DMS 273 treated with DMSO at 0.1 percent for 48 hours (cell line): ENCODE measurements around the gene APEH.

Experiments
- DNase-seq: peaks from one replicate; lab custom pipeline; 2025; lab: John Stamatoyannopoulos, UW

Gene APEH

DNA sequence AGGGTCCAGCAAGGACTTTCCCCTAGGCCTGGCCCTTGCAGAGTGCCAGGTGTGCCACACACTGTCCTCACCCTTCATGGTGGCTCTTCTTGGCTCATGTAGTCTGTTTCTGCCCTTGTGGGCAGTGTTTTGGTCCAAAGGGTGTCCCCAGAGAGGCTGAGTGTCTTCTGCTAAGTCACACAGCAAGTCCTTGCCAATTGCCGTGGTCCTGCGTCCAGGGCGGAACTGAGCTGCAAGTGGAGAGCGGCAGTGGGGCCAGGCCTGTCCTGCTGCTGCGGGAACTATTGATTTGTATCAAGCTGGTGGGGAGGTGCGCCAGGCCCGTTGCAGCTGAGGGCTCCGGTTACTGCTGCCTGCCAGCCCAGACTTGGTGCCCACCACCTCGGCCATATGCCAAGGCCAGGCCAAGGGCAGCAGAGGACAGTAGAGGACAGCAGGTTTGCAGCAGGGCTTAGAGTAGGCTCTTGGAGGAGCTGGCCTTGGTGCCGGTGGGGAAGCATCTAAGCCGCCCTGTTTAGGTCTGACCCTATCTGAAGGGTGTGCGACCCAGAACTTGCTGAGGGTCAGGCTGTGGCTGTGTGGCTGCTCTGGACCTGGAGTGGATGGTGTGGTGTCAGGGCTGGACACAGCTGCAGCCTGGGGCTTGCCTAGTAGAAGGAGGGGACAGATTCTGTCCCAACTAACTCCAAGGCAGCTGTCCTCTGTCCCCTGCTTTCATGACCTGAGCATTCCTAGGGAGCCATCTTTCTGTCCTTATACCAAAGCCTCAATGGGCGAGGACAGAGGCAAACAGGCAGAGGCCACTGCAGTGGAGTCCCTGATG, 40.8 kb downstream of the APEH start:
- no peak for DNase-seq

DNA sequence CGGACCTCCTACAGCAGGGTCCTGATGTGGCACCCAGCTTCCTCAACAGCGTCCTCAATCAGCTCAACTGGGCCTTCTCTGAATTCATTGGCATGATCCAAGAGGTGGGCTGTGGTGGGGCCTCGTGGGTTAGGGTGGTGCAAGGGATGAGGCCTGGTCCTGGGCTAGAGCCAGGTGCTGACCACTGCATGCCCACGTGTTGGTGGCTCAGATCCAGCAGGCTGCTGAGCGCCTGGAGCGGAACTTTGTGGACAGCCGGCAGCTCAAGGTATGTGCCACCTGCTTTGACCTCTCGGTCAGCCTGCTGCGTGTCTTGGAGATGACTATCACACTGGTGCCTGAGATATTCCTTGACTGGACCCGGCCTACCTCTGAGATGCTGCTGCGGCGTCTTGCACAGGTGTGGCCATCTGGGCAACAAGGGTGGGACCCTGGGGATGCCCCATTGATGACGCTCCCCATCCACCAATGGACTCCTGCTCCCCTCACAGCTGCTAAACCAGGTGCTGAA, 41.5 kb downstream of the APEH start:
- no peak for DNase-seq

GRCh38 chr3:49716169-49716568, 42.0 kb downstream of the APEH start:
- no peak for DNase-seq

DNA sequence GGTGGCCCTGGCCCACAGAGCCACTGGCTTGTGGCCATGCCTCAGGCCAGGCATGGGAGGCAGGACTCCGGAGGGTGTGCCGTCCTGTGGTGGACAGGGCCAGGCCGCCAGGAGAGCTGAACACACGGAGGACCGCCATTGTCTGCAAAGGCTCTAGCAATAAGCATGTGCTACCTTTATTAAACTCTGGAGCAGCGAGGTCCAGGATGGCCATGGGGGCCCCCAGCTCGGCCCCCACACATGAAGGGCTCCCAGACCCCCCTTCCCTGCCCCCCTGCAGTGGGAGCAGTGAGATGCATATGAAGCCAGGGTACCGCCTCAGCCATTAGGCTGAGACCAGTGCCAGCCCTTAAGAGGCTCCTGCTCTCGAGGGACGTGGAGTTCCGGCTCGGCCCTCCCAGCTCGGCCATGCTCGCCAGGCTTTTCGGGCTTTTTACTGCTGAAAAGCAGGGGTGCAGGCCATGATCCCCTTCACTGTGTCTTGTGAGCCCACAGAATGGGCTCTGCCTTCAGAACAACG, 42.6 kb downstream of the APEH start:
- no peak for DNase-seq

- no peak for DNase-seq
Observed at GRCh38 chr3:49717211-49717958, 43.2 kb downstream of the APEH start.

DNA sequence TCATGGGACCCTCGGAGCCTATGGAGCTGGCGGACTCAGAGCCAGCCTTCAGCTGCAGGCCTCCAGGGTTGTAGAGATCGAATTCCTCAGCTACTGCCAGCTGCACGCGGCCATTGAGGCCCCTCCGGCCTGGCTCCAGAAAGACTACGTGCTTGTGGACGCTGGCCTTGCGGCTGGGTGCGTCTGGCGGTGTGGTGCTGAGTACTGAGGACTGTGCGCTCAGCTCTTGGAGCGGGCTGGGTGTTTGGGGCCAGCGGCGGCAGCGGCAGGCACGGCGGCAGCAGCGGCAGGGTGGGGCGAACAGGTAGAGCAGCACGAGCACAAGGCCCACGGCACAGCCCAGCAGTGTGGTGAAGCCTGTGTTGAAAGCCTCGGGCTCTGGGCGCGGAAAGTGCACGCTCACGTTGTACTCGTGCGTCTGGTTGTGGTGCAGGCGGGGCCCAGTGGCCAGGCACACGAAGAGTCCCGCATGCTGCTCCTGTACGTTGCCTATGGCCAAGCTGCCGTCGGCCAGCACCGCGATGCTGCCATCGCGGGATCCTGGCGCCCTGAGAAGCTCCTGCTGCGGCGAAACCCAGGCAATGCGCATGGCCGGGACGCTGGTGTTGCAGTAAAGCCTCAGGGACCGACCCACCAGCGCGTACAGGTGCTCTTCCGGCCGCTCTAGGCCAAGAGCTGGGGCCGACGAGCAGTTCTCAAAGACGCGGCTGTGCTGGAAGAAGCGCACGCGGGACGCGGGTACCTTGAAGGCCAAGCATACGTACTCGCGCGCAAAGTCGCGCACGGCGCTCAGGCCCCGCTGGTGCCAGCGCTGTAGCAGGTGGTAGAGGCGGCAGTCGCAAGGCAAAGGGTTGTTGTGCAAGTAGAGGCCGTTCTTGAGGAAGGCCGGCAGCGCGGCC, 44.1 kb downstream of the APEH start:
- no peak for DNase-seq

DNA sequence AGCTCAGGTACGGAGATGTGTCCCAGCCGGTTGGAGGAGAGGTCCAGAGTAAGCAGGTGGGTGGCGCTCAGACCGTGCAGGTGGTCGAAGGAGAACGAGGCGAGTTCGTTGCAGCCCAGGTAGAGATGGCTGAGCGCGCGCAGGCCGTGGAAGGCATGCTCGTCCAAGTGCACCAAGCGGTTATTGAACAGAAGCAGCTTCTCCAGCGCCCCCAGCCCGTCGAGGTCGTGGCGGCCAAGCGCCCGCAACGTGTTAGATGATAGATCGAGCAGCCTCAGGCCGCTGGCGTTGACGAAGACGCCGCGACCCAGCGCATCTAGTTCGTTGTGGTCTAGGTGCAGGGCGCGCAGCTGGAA, 44.7 kb downstream of the APEH start:
- no peak for DNase-seq

- peak; percentile 77 for DNase-seq
Observed at GRCh38 chr3:49719214-49719884, 45.2 kb downstream of the APEH start, which contains the start of gene AMIGO3. TSS of gene AMIGO3 (minus strand) at chr3:49719684. CDS start at chr3:49719465, 219 bp downstream.

- DNase-seq: no peak
Observed at GRCh38 chr3:49720855-49721595, 46.9 kb downstream of the APEH start.

GRCh38 chr3:49721596-49721895, 47.4 kb downstream of the APEH start:
- DNase-seq: no peak

DNA sequence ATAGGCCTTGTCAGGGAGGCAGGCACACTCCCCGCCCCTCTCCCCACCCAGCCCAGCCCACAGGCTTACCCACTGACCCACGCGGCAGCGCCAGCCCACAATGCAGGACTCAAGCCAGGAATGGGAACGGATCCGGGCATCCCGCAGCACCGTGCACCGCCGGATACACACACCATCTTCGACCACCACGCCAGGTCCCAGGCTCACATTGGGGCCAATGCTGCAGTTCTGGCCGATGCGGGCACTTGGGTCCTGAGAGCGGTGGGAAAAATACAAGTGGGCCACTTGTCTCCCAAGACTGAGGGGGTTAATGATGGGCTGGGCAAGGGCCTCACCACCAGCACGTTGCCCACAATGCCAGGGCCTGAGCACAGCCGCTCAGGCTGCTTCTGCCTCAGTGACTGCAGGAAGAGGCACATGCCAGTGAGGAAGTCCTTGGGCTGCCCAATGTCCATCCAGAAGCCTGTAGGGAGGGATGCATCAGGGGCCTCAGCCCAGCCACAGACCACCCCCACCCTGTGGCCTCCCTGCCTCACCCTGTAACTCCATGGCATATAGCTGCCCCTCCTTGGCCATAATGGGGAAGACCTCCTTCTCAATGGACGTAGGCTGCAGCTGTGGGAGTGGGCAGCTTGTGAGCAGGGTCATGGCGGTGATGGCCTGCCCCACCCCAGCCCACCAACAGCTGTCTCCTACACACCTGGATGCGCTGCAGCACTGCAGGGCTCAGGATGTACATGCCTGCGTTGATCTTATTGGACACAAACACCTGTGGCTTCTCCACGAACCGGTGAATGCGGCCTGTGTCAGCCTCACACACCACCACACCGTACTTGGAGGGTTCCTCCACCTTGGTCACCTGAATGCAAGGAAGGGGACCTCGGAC, 48.0 kb downstream of the APEH start:
- DNase-seq: no peak

DNA sequence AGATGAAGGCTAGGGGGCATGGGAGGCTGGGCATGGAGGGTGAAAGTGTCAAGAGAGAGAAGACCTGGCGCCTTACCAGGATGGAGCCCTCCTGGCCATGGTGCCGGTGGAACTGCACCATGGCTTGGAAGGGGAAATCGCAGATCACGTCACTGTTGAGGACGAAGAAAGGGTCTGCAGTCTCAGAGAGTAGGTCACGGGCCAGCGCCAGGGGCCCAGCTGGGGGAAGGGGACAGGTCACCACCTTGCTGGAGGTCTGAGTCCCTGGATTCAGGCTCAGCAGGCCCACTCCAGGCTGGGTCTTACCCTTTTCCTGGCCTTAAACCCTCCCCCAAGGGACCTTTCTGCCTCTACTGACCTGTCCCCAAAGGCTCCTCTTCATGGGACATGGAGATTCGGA, 48.7 kb downstream of the APEH start:
- DNase-seq: no peak

DNA sequence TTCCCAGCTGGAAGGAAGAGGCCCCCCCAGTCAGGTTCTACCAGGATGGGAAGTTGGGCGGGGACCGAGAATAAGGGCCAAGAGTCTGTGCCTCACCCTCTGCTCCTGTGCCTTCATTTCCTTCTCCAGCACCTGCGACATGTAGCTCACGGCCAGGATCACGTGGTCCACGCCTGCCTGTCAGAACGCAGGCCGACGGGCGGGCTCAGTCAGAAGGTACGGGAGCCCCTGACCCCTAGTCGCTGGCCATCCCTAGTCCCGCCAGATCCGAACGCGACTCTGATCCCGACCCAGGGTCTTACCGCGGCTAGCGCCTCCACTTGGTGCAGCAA, 49.1 kb downstream of the APEH start:
- DNase-seq: no peak

DNA sequence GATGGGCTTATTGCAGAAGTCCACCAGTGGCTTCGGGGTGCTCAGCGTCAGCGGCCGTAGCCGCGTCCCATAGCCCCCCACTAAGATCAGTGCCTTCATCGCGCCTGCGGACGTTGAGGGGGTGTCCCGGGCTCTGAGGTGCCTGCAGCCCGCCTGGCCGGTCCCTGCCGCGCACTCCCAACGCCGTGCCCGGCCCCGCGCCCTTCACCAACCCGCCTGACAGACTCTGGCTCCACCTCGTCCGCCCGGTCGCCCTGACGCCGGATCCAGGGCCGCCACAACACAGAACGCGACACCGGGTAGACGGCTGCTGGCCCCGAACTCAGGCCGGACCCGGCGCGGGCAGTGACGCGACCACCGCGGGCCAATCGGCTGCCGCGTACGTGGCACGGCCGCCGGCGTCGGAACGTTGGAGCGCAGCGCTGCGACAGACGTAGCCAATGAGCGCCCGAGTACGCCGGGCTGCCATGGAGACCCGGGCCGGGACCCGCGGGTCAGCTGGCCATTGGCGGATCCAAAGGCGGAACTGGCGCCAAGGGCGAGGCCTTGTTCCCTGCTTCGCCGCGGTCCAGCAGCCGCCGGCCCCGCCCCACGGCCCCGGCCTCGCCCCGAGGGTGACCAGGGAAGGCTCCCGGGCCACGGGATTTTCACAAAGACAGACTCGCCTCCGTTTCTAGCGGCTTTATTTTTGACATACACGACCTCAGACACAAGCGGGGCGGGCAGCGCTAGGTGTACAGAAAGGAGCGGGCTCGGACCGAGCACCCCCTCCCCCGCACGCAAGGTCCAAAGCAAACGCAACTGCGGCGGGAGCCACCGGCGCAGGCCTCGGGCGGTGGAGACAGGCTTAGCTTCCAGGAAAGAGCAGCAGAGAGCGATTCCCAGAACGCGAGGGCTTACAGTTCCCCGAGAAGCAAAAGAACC, 49.7 kb downstream of the APEH start, which contains the start of gene GMPPB:
TSS of gene GMPPB (minus strand) at position 324 of the 924 bp plus-strand sequence. CDS start at position 99, 225 bp downstream.
- peak; percentile 79 for DNase-seq

DNA sequence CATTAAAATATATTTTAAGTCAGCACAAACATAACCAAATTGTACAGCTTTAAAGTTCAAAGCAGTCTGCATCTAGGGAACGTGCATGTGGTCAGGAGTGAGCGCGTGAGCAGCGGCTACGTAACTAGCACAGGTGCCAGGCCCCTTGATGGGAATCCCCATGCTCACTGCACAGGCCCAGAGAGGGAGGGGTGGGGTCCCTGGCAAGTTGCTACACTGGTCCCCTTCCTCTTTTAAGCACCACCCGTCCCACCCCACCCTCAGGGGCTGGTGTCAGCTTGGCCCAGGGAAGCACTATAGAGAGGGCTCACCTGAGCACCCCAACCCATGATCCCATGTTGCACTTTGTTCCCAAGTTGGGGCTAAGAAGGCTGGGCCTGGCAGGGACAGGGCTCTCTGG, 50.4 kb downstream of the APEH start:
- DNase-seq: no peak

DNA sequence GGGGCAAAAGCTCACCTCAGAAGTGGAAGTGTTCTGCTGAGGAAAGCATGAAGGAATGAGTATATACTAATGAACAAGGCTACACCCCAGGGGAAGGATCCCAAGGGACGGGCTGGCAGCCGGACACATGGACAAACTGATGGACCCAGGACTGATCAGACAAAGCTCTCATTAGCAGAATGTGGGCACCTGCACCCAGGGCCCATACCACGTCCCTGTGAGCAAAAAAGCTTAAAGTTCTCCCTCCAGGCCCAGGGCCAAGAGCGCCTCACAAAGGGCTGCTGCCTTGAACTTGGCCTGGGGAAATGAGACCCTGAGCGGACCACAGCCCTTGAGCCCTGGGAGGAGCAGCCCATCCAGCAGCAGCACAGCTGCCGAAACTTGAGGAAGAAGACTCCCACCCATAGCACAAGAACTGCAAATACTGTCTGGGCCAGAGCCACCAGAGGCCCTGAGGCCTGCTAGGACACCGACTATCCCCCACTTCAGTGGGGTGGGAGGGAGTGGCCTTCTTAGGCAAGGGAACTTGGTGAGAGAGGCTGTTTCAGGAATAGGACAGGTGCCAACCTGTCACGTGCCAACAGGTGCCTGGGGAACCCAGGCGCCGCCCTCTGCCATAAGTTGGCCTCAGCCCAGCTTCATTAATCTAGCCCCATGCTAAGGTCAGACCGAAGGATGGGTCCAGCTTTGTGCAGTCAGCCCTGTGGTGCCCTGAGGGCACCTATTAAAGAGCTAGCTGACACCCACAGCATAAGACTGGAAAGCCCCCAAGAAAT, 51.9 kb downstream of the APEH start:
- DNase-seq: no peak

- DNase-seq: no peak
Observed at GRCh38 chr3:49727154-49727923, 53.2 kb downstream of the APEH start.
